Ascending aorta (tissue), 2 donors: ENCODE measurements around the gene KIFC3. TPM values are rescaled to one million over a fixed set of nuclear protein-coding genes. Genes with fewer than 3 reads are reported as not detected.

Experiments
- DNase-seq, 2 donors: peaks; one replicate each; pipeline ENCODE4 v3.0.0-alpha.2; 2019; ENCODE audit warnings: low spot score in 2 of 2
- H3K27ac ChIP-seq, 2 donors: fragments of 200-600 bp; sonication (generic); one replicate each; pipeline ENCODE4 v1.5.1; 2016 to 2017; ENCODE audit warnings: mild to moderate bottlenecking in 1 of 2
- H3K27me3 ChIP-seq: fragments of 200-600 bp; sonication (generic); one replicate; pipeline ENCODE4 v1.5.1; 2017
- H3K36me3 ChIP-seq, 2 donors: fragments of 200-600 bp; sonication (generic); one replicate each; pipeline ENCODE4 v1.5.1; 2016
- H3K4me1 ChIP-seq, 2 donors: fragments of 200-600 bp; sonication (generic); one replicate each; pipeline ENCODE4 v1.5.1; 2016 to 2017; ENCODE audit warnings: mild to moderate bottlenecking in 1 of 2
- H3K4me3 ChIP-seq, 2 donors: fragments of 200-600 bp; sonication (generic); one replicate each; pipeline ENCODE4 v1.5.1; 2016 to 2017; ENCODE audit warnings: mild to moderate bottlenecking in 1 of 2
- H3K9me3 ChIP-seq, 2 donors: fragments of 200-600 bp; sonication (generic); one replicate each; pipeline ENCODE4 v1.5.1; 2016
- intact Hi-C: fragments of 100-400 bp; cut with DNase I; formaldehyde crosslinking; loops from one replicate; pipeline ENCODE4 v1.15.1; 2023
- total RNA-seq: library from RNA; depleted of rRNA; stranded (reverse); fragments of >200 nt; gene quantifications from one replicate; pipeline ENCODE4 v1.1.0, GENCODE V29; 2016
- TF ChIP-seq, protein P1 (sequence below), 3 experiments: fragments of 200-600 bp in 2 of 3; fragments of 450-650 bp in 1 of 3; sonication (generic) in 2 of 3; IDR thresholded peaks; one replicate each; pipeline ENCODE4 v1.5.1; 2016 to 2019; ENCODE audit warnings: antibody characterized with exemption in 3 of 3, mild to moderate bottlenecking in 1 of 3, moderate library complexity in 1 of 3

Gene KIFC3
- total RNA-seq, 1 donor from 2014 or later: 54.9 TPM

DNA sequence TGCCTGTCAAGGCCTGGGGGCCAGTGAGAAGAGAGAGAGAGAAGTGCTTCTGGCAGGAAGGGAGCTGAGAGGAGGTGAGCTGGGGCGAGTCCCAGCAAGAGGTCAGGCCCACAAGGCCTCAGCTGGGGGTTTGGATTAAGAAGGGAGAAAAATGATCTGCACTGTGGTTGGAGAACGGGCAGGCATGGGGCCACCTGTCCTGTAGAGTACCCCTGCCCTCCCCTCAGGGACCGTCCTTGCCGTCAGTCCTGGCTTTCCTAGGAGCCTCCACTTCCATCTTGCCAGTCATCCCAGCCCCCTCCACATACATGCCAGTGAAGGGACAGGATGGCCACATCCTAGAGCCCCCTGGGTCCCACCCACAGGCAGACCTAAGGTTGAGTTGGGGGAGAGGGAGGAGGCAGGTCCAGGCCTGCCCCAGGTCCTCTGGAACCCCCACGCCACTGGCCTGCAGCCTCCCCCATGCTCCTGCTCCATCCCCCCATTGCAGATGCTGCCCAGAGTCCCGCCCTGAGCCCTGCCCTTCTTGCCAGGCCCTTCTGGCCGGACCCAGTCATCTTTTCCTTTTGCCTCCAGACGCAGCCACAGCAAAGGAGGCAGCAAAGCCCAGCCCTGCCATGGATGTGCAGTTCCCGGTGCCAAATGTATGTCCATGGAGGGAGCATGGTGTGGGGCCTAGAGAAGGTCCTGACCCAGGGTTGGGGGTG, 47.8 kb downstream of the KIFC3 start:
- H3K27me3 ChIP-seq: no peaks in the 10 kb centered on the region
- H3K9me3 ChIP-seq: no peaks in the 10 kb centered on the region
- intact Hi-C loops: no loop called here
- no peak overlapping the region for H3K27ac ChIP-seq
- TF ChIP-seq, protein P1, sequence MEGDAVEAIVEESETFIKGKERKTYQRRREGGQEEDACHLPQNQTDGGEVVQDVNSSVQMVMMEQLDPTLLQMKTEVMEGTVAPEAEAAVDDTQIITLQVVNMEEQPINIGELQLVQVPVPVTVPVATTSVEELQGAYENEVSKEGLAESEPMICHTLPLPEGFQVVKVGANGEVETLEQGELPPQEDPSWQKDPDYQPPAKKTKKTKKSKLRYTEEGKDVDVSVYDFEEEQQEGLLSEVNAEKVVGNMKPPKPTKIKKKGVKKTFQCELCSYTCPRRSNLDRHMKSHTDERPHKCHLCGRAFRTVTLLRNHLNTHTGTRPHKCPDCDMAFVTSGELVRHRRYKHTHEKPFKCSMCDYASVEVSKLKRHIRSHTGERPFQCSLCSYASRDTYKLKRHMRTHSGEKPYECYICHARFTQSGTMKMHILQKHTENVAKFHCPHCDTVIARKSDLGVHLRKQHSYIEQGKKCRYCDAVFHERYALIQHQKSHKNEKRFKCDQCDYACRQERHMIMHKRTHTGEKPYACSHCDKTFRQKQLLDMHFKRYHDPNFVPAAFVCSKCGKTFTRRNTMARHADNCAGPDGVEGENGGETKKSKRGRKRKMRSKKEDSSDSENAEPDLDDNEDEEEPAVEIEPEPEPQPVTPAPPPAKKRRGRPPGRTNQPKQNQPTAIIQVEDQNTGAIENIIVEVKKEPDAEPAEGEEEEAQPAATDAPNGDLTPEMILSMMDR (IDR thresholded peaks at IDR 0.05): no peak
- no peak for DNase-seq
- H3K4me3 ChIP-seq: no peak overlapping the region
- no peaks in the 10 kb centered on the region for H3K4me1 ChIP-seq
- peaks cover 7 to 41% of the 10 kb centered on the region in 2 donors for H3K36me3 ChIP-seq

DNA sequence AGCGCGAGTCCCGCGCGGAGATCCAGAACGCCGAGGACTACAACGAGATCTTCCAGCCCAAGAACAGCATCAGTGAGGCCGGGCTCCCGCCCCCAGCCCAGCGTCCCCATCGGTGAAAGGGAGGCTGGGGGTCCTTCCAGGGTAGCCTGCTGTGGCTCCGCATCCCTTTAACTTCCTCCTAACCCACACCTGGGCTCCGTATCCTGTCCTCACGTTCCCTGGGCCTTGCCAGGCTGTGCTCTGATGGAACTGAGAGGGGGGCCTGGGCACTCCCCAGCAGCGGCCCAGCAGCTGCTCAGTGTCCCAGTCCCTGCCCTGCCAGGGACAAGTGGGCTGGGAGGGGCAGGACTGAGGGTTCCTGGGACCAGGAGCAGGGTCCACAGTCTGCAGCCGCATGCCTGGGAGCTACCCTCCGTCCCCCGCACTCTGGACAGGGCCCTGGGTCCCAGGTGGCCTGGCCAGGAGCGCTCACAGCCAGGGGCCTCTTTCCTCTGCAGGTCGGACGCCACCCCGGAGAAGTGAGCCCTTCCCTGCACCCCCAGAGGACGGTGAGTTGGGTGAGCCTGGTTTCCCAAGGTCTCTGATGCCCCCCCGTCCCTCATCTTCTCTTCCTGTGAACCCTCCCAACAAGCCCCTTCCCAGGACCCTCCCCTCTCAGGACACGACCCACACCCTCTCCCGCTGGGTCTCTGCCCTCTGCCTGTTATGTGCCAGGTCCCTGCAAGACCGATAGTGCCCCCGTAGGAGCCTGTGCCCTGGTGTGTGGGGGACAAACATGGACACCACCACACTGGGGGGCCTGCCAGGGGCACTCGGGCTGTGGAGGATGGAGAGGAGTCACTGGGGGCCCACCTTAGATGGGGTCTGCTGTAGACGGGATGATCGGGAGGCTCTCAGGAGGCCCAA, 48.6 kb downstream of the KIFC3 start:
- H3K36me3 ChIP-seq: peaks cover 3 to 33% of the 10 kb centered on the region in 2 donors
- intact Hi-C loops: no loop called here
- no peak for DNase-seq
- TF ChIP-seq, protein P1 (IDR thresholded peaks at IDR 0.05): no peak
- H3K4me3 ChIP-seq: no peak overlapping the region
- no peaks in the 10 kb centered on the region for H3K27me3 ChIP-seq
- no peak overlapping the region for H3K27ac ChIP-seq
- H3K9me3 ChIP-seq: no peaks in the 10 kb centered on the region
- no peaks in the 10 kb centered on the region for H3K4me1 ChIP-seq

DNA sequence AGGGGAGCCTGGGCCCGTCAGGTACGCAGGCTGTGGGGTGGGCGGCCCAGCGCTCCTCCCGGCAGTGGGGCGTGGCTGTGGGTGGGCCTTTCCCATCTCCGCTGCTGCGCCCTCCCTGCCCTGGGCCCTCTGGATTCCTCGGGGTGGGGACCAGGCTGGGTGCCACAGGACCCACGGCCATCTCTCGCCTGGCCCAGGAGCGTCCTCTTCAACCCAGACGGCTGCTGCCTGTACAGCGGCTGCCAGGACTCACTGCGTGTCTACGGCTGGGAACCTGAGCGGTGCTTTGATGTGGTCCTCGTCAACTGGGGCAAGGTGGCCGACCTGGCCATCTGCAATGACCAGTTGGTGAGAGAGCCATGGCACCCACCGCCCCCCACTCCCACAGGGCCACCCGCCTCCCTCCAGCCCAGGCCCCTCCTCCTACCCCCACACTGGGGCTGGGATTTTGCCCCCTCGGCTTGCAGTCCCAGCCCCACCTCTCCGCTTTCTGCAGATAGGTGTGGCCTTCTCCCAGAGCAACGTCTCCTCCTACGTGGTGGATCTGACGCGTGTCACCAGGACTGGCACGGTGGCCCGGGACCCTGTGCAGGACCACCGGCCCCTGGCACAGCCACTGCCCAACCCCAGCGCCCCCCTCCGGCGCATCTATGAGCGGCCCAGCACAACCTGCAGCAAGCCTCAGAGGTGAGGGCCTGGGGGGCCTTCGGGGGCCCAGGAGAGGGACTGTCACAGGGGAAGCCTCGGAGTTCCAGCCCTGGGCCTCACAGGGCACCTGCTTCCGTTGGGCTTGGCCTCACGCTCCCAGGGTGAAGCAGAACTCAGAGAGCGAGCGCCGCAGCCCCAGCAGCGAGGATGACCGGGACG, 49.5 kb downstream of the KIFC3 start:
- TF ChIP-seq, protein P1 (IDR thresholded peaks at IDR 0.05): no peak
- Histone ChIP-seq H3K4me3 (no peak overlapping the region), H3K27me3 (no peaks in the 10 kb centered on the region), H3K9me3 (no peaks in the 10 kb centered on the region), H3K36me3 (peaks cover 3 to 33% of the 10 kb centered on the region in 2 donors), H3K4me1 (no peaks in the 10 kb centered on the region), H3K27ac (no peak overlapping the region)
- no peak for DNase-seq
- intact Hi-C loops: no loop called here

DNA sequence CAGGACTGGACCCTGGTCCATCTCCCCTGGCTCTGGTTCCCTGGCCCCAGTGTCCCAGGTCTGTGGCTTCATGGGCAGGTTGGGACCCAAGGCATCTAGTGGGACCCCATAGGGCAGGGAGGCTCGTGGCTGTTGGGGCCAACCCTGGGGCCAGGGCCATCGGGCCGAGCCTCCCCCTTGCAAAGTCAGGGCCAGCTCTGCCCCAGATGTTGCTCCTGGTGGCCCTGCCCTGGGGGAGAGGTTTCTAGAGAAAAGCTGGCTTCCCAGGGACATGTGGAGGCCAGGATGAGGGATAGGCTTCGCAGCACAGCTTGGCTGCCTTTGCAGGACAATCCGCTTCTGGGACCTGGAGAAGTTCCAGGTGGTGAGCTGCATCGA, 50.1 kb downstream of the KIFC3 start:
- DNase-seq: no peak
- no peak overlapping the region for H3K27ac ChIP-seq
- H3K4me1 ChIP-seq: no peaks in the 10 kb centered on the region
- H3K27me3 ChIP-seq: no peaks in the 10 kb centered on the region
- intact Hi-C loops: no loop called here
- no peak overlapping the region for H3K4me3 ChIP-seq
- TF ChIP-seq, protein P1 (IDR thresholded peaks at IDR 0.05): no peak
- H3K36me3 ChIP-seq: peaks cover 3 to 37% of the 10 kb centered on the region in 2 donors
- H3K9me3 ChIP-seq: no peaks in the 10 kb centered on the region

DNA sequence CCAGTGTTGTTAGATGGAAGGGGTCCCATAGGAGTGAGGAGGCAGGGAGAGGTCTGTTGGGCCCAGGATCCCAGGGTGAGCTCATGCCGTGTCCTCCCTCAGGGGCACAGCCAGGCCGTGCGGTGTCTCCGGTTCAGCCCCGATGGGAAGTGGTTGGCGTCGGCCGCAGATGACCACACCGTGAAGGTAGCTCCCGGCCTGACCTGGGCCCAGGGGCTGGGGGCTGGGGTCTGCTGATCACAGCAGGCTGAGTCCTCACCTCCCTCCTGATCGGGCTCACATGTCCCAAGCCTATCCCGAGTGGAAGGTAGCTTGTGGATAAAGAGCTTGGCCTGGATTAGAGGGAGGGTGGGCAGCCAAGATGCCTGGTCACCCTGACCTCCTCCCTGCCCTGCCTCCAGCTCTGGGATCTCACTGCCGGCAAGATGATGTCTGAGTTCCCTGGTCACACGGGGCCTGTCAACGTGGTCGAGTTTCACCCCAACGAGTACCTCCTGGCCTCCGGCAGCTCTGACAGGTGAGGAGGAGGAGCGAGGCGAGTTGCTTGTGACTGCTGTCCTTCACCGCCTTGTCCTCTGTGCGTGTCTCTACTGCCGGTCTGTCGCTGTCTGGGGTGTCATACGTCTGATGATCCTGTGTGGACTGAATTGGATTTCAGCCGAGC, 50.6 kb downstream of the KIFC3 start:
- no peaks in the 10 kb centered on the region for H3K4me1 ChIP-seq
- H3K27me3 ChIP-seq: no peaks in the 10 kb centered on the region
- H3K36me3 ChIP-seq: peaks cover 3 to 38% of the 10 kb centered on the region in 2 donors
- no peaks in the 10 kb centered on the region for H3K9me3 ChIP-seq
- intact Hi-C loops: no loop called here
- no peak for DNase-seq
- no peak overlapping the region for H3K4me3 ChIP-seq
- TF ChIP-seq, protein P1 (IDR thresholded peaks at IDR 0.05): no peak
- no peak overlapping the region for H3K27ac ChIP-seq
